Fibroblast of skin of right biceps (primary cell): Measurements from ENCODE around the gene APCDD1L.

Experiments
- DNase-seq: peaks from one replicate; pipeline ENCODE4 v3.0.0-alpha.2; 2013

Gene APCDD1L

GRCh38 chr20:58515233-58516212 is at the start of gene APCDD1L:
Gene APCDD1L, minus strand, starts transcription at chr20:58515399. Its CDS starts 692 bp downstream, at chr20:58514707.
- peak; percentile 76 for DNase-seq

DNA sequence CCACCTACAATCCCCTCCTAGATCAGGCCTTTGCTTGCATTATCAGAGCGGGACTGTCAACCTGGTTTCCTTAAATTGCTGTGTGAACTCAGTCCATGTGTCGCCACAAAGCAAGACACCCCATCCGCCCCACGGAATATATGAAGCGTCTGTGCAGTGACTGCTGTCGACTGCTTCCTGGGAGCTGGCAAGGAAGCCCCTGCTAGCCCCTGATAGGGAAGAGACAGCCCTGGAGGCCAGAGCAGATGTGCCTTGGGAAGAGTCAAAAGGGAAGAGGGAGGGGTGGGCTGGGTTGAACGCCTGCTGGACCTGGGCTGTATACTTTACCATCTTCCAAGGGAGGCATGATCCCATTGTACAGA is 44.1 kb upstream of the APCDD1L start:
- DNase-seq = no peak

DNA sequence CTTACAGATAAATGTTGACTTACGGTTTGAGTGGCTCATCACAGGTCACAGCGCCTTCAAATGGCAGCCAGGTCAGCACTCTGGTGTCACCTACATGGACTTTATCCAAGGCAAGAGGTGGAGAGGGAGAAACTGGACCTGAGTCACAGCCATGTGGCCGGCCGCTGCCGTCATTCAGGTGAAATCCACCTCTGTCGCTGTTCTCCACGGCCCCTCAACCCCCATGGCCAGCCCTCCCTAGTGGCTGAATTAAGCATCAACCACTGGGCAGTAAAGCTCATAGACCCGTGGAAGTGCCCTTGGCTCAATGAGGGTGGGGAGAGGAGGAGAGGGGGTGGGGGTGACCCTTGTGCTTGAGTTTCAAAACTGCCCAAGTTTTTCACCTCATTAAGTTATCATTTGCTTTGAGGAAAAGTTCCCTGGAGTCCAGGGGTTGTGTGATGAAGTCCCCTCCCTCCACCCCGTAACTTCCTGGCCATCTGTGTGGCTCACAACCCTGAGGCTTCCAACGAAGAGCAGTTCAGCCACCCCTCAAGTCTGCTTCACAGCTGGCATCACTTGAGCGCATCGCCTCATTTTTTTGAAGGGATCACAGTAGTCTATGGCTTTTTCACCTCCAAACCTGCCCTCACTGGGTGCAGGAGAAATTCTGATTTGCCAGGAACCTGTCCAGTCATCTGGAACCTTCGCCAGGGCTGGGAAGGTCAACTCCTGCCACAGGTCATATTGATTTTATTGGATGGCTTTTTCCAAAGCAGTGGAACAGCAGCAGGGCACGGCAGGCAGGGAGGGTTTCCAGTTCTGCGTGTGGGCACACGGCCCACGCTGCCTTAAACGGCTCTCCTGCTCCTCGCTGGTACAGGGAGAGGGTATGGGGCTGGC is 43.5 kb upstream of the APCDD1L start:
- no peak for DNase-seq

DNA sequence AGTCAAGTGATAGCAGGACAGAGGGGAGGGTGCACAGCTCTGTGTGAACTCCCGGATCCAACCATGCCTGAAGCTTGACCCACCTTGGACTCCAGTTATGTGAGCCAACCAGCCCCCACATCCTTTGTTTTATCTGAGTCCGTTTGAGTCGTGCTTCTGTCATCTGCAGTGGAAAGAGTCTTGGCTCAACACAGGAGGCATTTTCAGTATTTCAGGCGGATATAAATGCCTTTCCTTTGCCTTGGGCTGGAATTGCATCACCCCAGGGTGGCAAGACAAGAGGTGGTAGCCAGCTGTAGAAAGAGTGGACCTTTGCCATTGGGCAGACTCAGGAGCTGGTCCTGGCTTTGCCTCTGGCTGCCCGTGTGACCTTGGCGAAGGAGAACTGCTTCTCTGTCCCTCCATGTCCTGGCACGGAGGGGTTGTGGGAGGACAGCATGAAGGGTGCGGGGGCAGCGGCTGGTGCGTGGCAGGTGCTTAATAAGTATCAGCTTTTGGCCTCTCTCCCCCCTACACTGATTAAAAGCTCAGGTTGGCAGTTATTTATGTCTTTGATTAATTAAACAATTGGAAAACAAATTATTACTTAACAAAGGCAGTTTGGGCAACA is 42.6 kb upstream of the APCDD1L start:
- DNase-seq = peak; percentile 72

DNA sequence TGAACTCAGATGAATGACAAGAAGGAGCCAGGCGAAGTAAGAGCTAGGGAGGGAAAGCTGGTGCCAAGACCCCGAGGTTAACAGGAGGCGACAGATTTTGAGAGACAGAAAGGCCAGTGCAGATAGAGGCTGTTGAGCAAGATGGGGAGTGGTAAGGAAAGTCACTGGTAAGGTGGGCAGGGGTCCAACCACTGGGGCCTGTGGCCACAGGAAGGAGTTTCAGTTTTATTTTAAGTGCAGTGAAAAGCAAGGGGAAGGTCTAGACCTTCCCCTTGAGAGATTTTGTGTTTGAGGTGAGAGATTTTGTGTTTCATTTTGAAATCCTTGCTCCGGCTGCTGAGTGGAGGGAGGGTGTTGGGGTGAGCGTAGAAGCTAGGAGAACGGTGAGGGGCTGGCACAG is 41.8 kb upstream of the APCDD1L start:
- DNase-seq = no peak

DNA sequence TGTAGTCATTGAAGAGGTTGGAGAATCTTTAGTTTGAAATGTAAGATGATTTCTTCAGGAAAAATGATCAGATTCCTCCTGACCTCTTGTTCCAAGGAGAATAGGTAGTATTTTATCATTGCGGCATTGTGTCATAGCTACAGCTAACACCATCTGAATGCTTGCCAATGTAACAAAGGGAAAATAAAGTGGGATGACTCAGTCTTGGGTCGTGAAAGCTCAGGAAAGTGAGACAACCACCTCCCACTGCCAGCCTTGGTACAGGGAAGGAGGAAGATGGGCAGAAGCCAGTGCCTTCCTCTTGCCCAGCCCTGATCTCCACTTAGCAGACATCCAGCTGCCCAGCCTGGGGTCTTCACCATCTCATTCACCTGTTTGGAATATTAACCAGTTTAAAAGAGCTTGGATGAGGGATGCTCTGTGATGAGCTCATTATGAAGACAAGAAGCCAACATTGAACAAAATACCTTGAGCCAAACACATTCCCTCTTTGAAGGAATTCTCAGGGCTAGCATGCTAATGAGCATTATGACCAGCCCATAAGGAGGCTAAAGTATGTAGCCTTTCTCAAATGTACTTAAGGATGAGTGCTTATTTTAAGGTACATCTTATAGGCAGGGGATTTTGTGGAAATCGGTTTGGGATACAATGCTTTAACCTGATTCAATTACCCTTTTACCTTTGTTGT is 40.0 kb upstream of the APCDD1L start:
- DNase-seq = peak; percentile 87

GRCh38 chr20:58554541-58554940 is 39.3 kb upstream of the APCDD1L start:
- no peak for DNase-seq

GRCh38 chr20:58553841-58554240 is 38.6 kb upstream of the APCDD1L start:
- peak; percentile 71 for DNase-seq

DNA sequence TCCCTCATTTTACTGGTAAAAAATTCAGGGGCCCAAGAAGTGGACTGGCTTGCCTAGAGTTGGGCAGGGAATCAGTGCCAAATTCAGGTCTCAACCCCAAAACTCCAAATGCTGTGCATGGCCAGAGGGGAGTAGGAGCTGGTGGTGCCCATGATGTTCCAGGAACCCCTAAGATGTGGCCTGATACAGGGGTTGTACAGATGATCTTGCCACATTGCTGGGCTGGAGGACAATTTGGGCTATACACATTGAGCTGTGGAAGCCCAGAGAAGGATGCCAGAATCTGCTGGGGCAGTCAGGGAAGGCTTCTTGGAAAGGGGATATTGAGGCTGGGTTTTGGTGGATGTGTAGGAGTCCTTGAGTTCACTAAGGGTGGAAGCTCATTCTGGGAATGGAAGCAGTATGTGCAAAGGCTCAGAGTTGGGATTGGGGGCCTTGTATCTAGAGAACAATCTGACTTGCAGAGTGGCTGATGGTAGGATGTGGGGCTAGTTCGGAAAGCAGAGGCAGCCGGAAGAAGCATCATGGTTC is 38.0 kb upstream of the APCDD1L start:
- DNase-seq = no peak

GRCh38 chr20:58552366-58552934 is 37.3 kb upstream of the APCDD1L start:
- DNase-seq = no peak

DNA sequence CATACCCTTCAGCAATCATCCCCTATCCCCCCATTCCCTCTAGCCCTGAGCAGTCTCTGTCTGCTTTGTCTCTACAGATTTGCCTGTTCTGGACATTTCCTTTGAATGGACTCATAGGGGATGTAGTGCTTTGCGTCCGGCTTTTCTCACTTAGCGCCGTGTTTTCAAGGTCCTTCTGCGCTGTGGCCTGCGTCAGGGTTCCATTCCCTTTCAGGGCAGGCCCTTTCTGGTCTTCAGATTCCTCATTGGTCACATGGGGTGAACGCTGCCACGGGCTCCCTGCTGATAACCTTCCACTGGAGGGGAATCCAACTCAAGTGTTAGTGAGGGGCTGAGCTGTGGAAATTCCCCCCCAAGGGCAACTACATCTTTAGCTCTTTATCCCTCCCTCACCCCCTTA is 36.4 kb upstream of the APCDD1L start:
- DNase-seq = no peak

GRCh38 chr20:58550275-58551059 is 35.3 kb upstream of the APCDD1L start:
- peak; percentile 82 for DNase-seq

GRCh38 chr20:58549231-58550209 is 34.3 kb upstream of the APCDD1L start:
- no peak for DNase-seq

GRCh38 chr20:58547623-58548475 is 32.6 kb upstream of the APCDD1L start:
- DNase-seq = peak; percentile 67

DNA sequence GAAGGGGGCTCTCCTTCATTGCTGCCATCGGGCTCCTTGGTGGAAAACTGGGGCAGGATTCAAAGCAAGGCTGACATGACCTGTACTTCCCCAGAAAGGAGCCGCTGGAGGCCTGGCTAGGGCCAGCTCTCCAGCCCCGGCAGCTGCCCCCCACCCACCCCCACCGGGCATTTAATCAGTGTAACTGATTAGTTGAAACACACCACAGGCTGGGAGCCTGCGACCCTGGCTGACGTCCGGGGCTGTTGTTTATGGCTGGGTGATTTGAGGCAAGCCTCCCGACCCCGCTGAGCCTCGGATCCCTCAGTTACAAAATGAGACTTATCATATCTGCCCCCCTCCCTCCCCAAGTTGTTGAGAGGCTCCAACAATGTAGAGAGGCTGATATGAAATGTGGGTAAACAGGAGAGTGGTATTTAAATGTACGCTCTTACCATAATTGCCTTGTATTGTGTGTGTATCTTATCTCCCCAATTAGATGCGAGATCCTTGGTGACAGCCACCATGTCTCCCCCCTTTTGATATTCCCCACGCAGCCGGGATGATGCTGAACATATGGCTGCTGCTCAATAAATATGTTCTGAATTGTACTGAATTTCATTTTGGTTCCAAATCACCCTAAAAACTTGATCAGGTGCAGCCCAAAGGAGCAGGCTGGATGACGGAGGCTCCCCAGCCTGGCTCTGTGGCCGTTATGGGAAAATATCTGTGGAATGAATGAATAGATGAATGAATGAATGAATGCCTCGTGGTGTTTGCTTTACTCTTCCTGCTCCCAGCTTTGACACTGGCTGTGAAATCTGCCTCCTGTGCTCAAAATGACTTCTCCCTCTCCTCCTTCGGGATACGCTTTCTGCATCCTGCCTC is 31.8 kb upstream of the APCDD1L start:
- DNase-seq = no peak

- no peak for DNase-seq
These were observed 31.2 kb upstream of the APCDD1L start for GRCh38 chr20:58546416-58546711.

GRCh38 chr20:58545565-58546415 is 30.6 kb upstream of the APCDD1L start:
- no peak for DNase-seq
